ENCODE data around the gene RSRC1.

RSRC1 gene

GRCh38 chr3:158102242-158103080, 7.4 kb upstream of the RSRC1 start:
- Histone ChIP-seq H3K4me3 (ENCODE audit: low read depth in 1 of 2, low read length in 2 of 2) (no peak overlapping the region), H3K4me1 (ENCODE audit: control insufficient read depth in 1 of 2, insufficient read depth in 2 of 2, low read length in 2 of 2) (peaks cover 0 to 51% of the 10 kb centered on the region in 2 donors), H3K27me3 (ENCODE audit: low read depth, low read length) (peaks cover 92% of the 10 kb centered on the region), H3K9me3 (ENCODE audit: control insufficient read depth in 1 of 2, low read length in 2 of 2) (no peaks in the 10 kb centered on the region), H3K27ac (ENCODE audit: low read length) (no peak overlapping the region), H3K36me3 (ENCODE audit: control insufficient read depth in 1 of 2, insufficient read depth in 2 of 2, low read length in 2 of 2) (no peaks in the 10 kb centered on the region)

GRCh38 chr3:158103081-158103886, 6.6 kb upstream of the RSRC1 start:
- Histone ChIP-seq H3K27ac (ENCODE audit: low read length) (no peak overlapping the region), H3K4me1 (ENCODE audit: control insufficient read depth in 1 of 2, insufficient read depth in 2 of 2, low read length in 2 of 2) (peaks cover 0 to 44% of the 10 kb centered on the region in 2 donors), H3K27me3 (ENCODE audit: low read depth, low read length) (peaks cover 88% of the 10 kb centered on the region), H3K9me3 (ENCODE audit: control insufficient read depth in 1 of 2, low read length in 2 of 2) (no peaks in the 10 kb centered on the region), H3K4me3 (ENCODE audit: low read depth in 1 of 2, low read length in 2 of 2) (peak overlapping the region; percentile 35 to 46), H3K36me3 (ENCODE audit: control insufficient read depth in 1 of 2, insufficient read depth in 2 of 2, low read length in 2 of 2) (no peaks in the 10 kb centered on the region)

- Histone ChIP-seq H3K27me3 (ENCODE audit: low read depth, low read length) (peaks cover 88% of the 10 kb centered on the region), H3K27ac (ENCODE audit: low read length) (no peak overlapping the region), H3K4me1 (ENCODE audit: control insufficient read depth in 1 of 2, insufficient read depth in 2 of 2, low read length in 2 of 2) (peaks cover 0 to 40% of the 10 kb centered on the region in 2 donors), H3K9me3 (ENCODE audit: control insufficient read depth in 1 of 2, low read length in 2 of 2) (no peaks in the 10 kb centered on the region), H3K36me3 (ENCODE audit: control insufficient read depth in 1 of 2, insufficient read depth in 2 of 2, low read length in 2 of 2) (no peaks in the 10 kb centered on the region), H3K4me3 (ENCODE audit: low read depth in 1 of 2, low read length in 2 of 2) (peak overlapping the region in 1 of 2 donors; percentile 35)
Observed at GRCh38 chr3:158103887-158104327, 6.0 kb upstream of the RSRC1 start.

- H3K36me3 ChIP-seq (ENCODE audit: control insufficient read depth in 1 of 2, insufficient read depth in 2 of 2, low read length in 2 of 2), result no peaks in the 10 kb centered on the region
- H3K4me3 ChIP-seq (ENCODE audit: low read depth in 1 of 2, low read length in 2 of 2), result no peak overlapping the region
- no peaks in the 10 kb centered on the region for H3K9me3 ChIP-seq (ENCODE audit: control insufficient read depth in 1 of 2, low read length in 2 of 2)
- H3K27ac ChIP-seq (ENCODE audit: low read length), result no peak overlapping the region
- peaks cover 88% of the 10 kb centered on the region for H3K27me3 ChIP-seq (ENCODE audit: low read depth, low read length)
- H3K4me1 ChIP-seq (ENCODE audit: control insufficient read depth in 1 of 2, insufficient read depth in 2 of 2, low read length in 2 of 2), result peaks cover 0 to 40% of the 10 kb centered on the region in 2 donors
Observed at GRCh38 chr3:158104431-158104921, 5.4 kb upstream of the RSRC1 start.

- peaks cover 83% of the 10 kb centered on the region for H3K27me3 ChIP-seq (ENCODE audit: low read depth, low read length)
- no peaks in the 10 kb centered on the region for H3K36me3 ChIP-seq (ENCODE audit: control insufficient read depth in 1 of 2, insufficient read depth in 2 of 2, low read length in 2 of 2)
- no peaks in the 10 kb centered on the region for H3K9me3 ChIP-seq (ENCODE audit: control insufficient read depth in 1 of 2, low read length in 2 of 2)
- peak overlapping the region in 1 of 2 donors; percentile 48 for H3K4me3 ChIP-seq (ENCODE audit: low read depth in 1 of 2, low read length in 2 of 2)
- no peak overlapping the region for H3K27ac ChIP-seq (ENCODE audit: low read length)
- H3K4me1 ChIP-seq (ENCODE audit: control insufficient read depth in 1 of 2, insufficient read depth in 2 of 2, low read length in 2 of 2), result peaks cover 0 to 40% of the 10 kb centered on the region in 2 donors
Observed at GRCh38 chr3:158105119-158105709, 4.7 kb upstream of the RSRC1 start.

- peaks cover 77% of the 10 kb centered on the region for H3K27me3 ChIP-seq (ENCODE audit: low read depth, low read length)
- H3K9me3 ChIP-seq (ENCODE audit: control insufficient read depth in 1 of 2, low read length in 2 of 2), result no peaks in the 10 kb centered on the region
- no peaks in the 10 kb centered on the region for H3K36me3 ChIP-seq (ENCODE audit: control insufficient read depth in 1 of 2, insufficient read depth in 2 of 2, low read length in 2 of 2)
- H3K4me1 ChIP-seq (ENCODE audit: control insufficient read depth in 1 of 2, insufficient read depth in 2 of 2, low read length in 2 of 2), result peaks cover 3 to 43% of the 10 kb centered on the region in 2 donors
- no peak overlapping the region for H3K27ac ChIP-seq (ENCODE audit: low read length)
- H3K4me3 ChIP-seq (ENCODE audit: low read depth in 1 of 2, low read length in 2 of 2), result peak overlapping the region in 1 of 2 donors; percentile 48
Observed at GRCh38 chr3:158105710-158106253, 4.1 kb upstream of the RSRC1 start.

GRCh38 chr3:158106766-158107471, 3.0 kb upstream of the RSRC1 start:
- peaks cover 5 to 52% of the 10 kb centered on the region in 2 donors for H3K4me1 ChIP-seq (ENCODE audit: control insufficient read depth in 1 of 2, insufficient read depth in 2 of 2, low read length in 2 of 2)
- H3K27me3 ChIP-seq (ENCODE audit: low read depth, low read length), result peaks cover 68% of the 10 kb centered on the region
- peak overlapping the region in 1 of 2 donors; percentile 48 for H3K4me3 ChIP-seq (ENCODE audit: low read depth in 1 of 2, low read length in 2 of 2)
- H3K36me3 ChIP-seq (ENCODE audit: control insufficient read depth in 1 of 2, insufficient read depth in 2 of 2, low read length in 2 of 2), result no peaks in the 10 kb centered on the region
- H3K9me3 ChIP-seq (ENCODE audit: control insufficient read depth in 1 of 2, low read length in 2 of 2), result no peaks in the 10 kb centered on the region
- no peak overlapping the region for H3K27ac ChIP-seq (ENCODE audit: low read length)

GRCh38 chr3:158107605-158108444, 2.1 kb upstream of the RSRC1 start:
- no peaks in the 10 kb centered on the region for H3K36me3 ChIP-seq (ENCODE audit: control insufficient read depth in 1 of 2, insufficient read depth in 2 of 2, low read length in 2 of 2)
- H3K9me3 ChIP-seq (ENCODE audit: control insufficient read depth in 1 of 2, low read length in 2 of 2), result no peaks in the 10 kb centered on the region
- H3K27ac ChIP-seq (ENCODE audit: low read length), result no peak overlapping the region
- H3K4me1 ChIP-seq (ENCODE audit: control insufficient read depth in 1 of 2, insufficient read depth in 2 of 2, low read length in 2 of 2), result peaks cover 5 to 52% of the 10 kb centered on the region in 2 donors
- H3K27me3 ChIP-seq (ENCODE audit: low read depth, low read length), result peaks cover 59% of the 10 kb centered on the region
- no peak overlapping the region for H3K4me3 ChIP-seq (ENCODE audit: low read depth in 1 of 2, low read length in 2 of 2)

- Histone ChIP-seq H3K4me1 (ENCODE audit: control insufficient read depth in 1 of 2, insufficient read depth in 2 of 2, low read length in 2 of 2) (peaks cover 5 to 45% of the 10 kb centered on the region in 2 donors), H3K36me3 (ENCODE audit: control insufficient read depth in 1 of 2, insufficient read depth in 2 of 2, low read length in 2 of 2) (no peaks in the 10 kb centered on the region), H3K9me3 (ENCODE audit: control insufficient read depth in 1 of 2, low read length in 2 of 2) (peaks cover 0 to 1% of the 10 kb centered on the region in 2 donors), H3K27ac (ENCODE audit: low read length) (no peak overlapping the region), H3K4me3 (ENCODE audit: low read depth in 1 of 2, low read length in 2 of 2) (no peak overlapping the region), H3K27me3 (ENCODE audit: low read depth, low read length) (peaks cover 52% of the 10 kb centered on the region)
Observed at GRCh38 chr3:158108445-158108985, 1.4 kb upstream of the RSRC1 start.
